ENCODE measurements around the gene CYP2D6.
"Not testable (repeated sequence)": the region's sequence is repeated elsewhere in the genome, so short reads cannot be mapped to it uniquely, and the experiment has no call there.

CYP2D6 gene

DNA sequence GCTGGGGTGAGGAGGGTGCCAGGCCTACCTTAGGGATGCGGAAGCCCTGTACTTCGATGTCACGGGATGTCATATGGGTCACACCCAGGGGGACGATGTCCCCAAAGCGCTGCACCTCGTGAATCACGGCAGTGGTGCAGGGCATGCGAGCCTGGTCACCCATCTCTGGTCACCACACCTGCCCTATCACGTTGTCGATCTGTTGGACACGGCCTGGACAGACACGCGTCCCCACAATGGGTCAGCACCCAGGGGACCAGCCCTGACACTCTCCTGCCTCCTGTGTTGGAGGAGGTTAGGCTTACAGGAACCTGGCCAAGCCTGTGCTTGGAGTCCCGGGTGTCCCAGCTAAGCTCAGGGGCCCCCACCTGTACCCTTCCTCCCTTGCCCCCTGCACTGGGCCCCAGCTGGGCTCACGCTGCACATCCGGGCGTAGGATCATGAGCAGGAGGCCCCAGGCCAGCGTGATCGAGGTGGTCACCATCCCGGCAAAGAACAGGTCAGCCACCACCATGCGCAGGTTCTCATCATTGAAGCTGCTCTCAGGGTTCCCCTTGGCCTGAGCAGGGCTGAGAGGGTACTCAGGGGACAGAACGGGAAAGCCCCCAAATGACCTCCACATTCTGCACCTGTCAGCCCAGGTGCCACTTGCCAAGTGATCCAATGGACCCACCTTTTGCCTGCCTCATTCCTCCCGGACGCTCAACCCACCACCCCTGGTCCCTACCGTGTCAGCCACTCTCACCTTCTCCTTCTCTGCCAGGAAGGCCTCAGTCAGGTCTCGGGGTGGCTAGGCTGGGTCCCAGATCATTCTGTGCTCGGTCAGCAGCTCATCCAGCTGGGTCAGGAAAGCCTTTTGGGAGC is 20.3 kb upstream of the CYP2D6 start:
- no peak for DNase-seq (ENCODE audit: extremely low read depth, low read depth)
- TF ChIP-seq, protein P1, sequence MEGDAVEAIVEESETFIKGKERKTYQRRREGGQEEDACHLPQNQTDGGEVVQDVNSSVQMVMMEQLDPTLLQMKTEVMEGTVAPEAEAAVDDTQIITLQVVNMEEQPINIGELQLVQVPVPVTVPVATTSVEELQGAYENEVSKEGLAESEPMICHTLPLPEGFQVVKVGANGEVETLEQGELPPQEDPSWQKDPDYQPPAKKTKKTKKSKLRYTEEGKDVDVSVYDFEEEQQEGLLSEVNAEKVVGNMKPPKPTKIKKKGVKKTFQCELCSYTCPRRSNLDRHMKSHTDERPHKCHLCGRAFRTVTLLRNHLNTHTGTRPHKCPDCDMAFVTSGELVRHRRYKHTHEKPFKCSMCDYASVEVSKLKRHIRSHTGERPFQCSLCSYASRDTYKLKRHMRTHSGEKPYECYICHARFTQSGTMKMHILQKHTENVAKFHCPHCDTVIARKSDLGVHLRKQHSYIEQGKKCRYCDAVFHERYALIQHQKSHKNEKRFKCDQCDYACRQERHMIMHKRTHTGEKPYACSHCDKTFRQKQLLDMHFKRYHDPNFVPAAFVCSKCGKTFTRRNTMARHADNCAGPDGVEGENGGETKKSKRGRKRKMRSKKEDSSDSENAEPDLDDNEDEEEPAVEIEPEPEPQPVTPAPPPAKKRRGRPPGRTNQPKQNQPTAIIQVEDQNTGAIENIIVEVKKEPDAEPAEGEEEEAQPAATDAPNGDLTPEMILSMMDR (IDR thresholded peaks at IDR 0.05; ENCODE audit: low read depth, low read length): no peak

DNA sequence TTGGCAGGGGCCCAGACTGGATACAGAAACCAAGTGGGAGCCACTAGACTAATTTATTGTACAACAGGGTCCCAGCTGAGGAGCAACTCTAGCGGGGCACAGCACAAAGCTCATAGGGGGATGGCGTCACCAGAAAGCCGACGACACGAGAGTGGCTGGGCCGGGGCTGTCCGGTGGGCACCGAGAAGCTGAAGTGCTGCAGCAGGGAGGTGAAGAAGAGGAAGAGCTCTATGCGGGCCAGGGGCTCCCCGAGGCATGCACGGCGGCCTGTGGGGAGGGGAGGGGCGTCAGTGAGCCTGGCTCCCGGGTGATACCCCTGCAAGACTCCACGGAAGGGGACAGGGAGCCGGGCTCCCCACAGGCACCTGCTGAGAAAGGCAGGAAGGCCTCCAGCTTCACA is 19.2 kb upstream of the CYP2D6 start:
- DNase-seq (ENCODE audit: extremely low read depth, low read depth): not testable (repeated sequence)

DNA sequence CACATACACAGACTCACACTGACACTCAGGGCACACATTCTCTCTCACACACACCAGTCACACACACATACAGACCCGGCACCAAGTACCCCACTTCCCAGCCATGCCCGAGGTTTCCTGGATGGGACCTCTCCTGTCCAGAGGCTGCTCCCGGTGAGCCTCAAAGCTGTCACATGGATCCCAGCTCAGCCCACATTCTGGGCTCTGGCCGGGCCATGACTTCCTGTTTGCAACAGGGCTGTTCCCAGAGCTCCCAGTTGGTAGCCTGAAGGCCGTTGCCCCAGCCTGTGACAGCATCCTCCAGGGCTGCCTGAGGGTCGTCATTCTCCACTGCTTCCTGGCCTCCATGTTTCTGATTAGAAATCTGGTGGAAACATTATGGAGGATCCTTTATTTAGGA is 14.6 kb upstream of the CYP2D6 start:
- no peak for DNase-seq (ENCODE audit: extremely low read depth, low read depth)

DNA sequence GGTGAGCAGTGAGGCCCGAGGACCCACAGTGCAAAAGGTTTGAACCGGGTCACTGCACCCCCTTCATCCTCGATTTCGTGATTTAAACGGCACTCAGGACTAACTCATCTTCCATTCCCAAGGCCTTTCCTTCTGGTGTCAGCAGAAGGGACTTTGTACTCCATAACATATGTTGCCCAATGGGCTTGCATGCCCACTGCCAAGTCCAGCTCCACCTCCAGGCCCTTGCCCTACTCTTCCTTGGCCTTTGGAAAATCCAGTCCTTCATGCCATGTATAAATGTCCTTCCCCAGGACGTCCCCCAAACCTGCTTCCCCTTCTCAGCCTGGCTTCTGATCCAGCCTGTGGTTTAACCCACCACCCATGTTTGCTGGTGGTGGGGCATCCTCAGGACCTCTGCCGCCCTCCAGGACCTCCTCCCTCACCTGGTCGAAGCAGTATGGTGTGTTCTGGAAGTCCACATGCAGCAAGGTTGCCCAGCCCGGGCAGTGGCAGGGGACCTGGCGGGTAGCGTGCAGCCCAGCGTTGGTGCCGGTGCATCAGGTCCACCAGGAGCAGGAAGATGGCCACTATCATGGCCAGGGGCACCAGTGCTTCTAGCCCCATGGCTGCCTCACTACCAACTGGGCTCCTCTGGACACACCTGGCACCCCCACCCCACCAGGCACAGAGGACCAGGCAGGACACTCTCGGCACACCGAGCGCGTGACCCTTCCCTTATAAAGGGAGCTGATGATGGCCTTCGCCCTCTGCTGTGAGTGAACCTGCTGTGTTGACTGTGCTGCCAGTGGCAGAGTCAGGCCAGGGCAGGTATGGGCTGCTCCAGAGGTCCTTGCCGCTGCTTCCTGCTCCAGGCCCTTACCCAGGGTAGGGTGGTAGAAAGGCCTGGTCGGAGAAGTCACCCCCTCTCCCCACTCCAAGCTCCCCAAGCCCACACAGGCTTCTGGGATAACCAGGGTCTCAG is 13.5 kb upstream of the CYP2D6 start:
- DNase-seq (ENCODE audit: extremely low read depth, low read depth): not testable (repeated sequence)

More for the DNA sequence above, 14.6 kb upstream of the CYP2D6 start:
- TF ChIP-seq, protein P1 (IDR thresholded peaks at IDR 0.05; ENCODE audit: low read depth, low read length): no peak

DNA sequence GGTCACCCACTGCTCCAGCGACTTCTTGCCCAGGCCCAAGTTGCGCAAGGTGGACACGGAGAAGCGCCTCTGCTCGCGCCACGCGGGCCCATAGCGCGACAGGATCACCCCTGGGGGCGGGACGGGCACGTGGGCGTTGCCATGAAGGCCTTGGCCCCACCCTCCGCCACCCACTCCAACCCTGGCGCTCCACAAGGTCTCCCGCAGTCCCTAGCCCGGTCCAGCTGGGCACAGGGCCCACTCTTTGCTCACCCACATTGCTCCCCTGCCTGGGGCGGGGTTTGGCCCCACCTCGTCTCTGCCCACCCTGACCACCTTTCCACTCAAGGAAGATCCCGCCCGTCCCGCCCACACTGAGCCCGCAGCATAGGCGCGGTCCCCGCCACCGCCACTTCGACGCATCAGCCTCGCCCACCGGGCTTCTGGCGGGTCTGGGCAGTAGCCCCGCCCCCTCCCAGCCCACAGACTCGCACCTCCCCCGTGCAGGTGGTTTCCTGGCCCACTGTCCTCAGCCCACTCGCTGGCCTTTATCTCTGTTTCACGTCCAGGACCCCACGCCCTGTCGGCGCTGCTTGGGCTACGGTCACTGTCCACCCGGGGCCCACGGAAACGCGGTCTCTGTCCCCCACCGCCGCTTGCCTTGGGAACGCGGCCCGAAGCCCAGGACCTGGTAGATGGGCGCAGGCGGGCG is 12.3 kb upstream of the CYP2D6 start:
- no peak for DNase-seq (ENCODE audit: extremely low read depth, low read depth)
- TF ChIP-seq, protein P1 (IDR thresholded peaks at IDR 0.05; ENCODE audit: low read depth, low read length): no peak

DNA sequence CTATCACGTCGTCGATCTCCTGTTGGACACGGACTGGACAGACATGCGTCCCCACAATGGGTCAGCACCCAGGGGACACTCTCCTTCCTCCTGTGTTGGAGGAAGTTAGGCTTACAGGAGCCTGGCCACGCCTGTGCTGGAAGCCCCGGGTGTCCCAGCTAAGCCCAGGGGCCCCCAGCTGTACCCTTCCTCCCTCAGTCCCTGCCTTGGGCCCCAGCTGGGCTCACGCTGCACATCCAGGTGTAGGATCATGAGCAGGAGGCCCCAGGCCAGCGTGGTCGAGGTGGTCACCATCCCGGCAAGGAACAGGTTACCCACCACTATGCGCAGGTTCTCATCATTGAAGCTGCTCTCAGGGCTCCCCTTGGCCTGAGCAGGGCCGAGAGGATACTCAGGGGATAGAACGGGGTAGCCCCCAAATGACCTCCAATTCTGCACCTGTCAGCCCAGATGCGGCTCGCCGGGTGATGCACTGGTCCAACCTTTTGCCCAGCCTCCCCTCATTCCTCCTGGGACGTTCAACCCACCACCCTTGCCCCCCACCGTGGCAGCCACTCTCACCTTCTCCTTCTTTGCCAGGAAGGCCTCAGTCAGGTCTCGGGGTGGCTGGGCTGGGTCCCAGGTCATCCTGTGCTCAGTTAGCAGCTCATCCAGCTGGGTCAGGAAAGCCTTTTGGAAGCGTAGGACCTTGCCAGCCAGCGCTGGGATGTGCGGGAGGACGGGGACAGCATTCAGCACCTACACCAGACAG is 10.9 kb upstream of the CYP2D6 start:
- DNase-seq (ENCODE audit: extremely low read depth, low read depth): not testable (repeated sequence)

DNA sequence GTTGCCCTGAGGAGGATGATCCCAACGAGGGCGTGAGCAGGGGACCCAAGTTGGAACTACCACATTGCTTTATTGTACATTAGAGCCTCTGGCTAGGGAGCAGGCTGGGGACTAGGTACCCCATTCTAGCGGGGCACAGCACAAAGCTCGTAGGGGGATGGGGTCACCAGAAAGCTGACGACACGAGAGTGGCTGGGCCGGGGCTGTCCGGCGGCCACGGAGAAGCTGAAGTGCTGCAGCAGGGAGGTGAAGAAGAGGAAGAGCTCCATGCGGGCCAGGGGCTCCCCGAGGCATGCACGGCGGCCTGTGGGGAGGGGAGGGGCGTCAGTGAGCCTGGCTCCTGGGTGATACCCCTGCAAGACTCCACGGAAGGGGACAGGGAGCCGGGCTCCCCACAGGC is 9.5 kb upstream of the CYP2D6 start:
- DNase-seq (ENCODE audit: extremely low read depth, low read depth): not testable (repeated sequence)

DNA sequence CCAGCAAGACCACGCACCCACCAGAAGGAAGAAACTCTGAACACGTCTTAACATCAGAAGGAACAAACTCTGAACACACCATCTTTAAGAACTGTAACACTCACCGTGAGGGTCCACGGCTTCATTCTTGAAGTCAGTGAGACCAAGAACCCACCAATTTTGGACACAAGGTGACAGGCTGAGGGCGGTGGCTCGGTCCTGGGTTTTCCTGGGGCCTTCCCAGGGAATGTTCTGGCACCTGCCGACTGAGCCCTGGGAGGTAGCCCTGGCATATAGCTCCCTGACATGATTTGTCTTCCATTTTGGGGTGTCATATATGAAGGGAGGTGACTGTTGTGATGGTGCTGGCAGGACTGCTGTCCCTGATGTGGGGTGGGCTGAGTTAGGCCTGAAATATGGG is 8.9 kb upstream of the CYP2D6 start:
- DNase-seq (ENCODE audit: extremely low read depth, low read depth): not testable (repeated sequence)

DNA sequence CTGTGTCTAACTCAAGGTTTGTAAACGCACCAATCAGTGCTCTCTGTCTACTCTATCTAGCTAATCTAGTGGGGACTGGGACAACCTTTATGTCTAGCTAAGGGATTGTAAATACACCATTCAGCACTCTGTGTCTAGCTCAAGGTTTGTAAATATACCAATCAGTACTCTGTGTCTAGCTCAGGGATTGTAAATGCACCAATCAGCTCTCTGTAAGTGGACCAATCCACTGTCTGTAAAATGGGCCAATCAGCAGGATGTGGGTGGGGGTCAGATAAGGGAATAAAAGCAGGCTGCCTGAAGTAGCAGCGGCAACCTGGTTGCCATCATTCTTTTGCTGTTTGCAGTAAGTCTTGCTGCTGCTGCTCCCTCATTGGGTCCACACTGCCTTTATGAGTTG is 8.4 kb upstream of the CYP2D6 start:
- no peak for DNase-seq (ENCODE audit: extremely low read depth, low read depth)
- TF ChIP-seq, protein P1 (IDR thresholded peaks at IDR 0.05; ENCODE audit: low read depth, low read length): no peak
